RPMI7951 (cell line): ENCODE measurements around the gene EIF2S3. TPM values are rescaled to one million over a fixed set of nuclear protein-coding genes. Genes with fewer than 3 reads are reported as not detected.

Experiments
- total RNA-seq: library from RNA; depleted of rRNA; stranded (reverse); fragments of >200 nt; shearing (Covaris generic); gene quantifications from 2 replicates; pipeline ENCODE4 v1.2.3, GENCODE V29; 2014; rRNA removed

The EIF2S3 gene
- total RNA-seq, 1 experiment from 2014 or later: 207 TPM

Other genes with a start within 250 kb of the EIF2S3 start
- 40.1 and 41.8 TPM in 2 replicates for gene APOO, start 147.0 kb upstream of the EIF2S3 start, total RNA-seq
- not detected in 2 replicates for gene CXorf58, start 146.9 kb upstream of the EIF2S3 start, total RNA-seq
- gene KLHL15, start 27.8 kb upstream of the EIF2S3 start, total RNA-seq: 12.8 and 14.7 TPM in 2 replicates
- gene ZFX, start 94.8 kb downstream of the EIF2S3 start, total RNA-seq: 36.9 and 37.6 TPM in 2 replicates